ENCODE measurements around the gene ATP2C1.
A peak's percentile ranks its signal among the peaks of the same experiment; 100 is the strongest.

ATP2C1 gene

DNA sequence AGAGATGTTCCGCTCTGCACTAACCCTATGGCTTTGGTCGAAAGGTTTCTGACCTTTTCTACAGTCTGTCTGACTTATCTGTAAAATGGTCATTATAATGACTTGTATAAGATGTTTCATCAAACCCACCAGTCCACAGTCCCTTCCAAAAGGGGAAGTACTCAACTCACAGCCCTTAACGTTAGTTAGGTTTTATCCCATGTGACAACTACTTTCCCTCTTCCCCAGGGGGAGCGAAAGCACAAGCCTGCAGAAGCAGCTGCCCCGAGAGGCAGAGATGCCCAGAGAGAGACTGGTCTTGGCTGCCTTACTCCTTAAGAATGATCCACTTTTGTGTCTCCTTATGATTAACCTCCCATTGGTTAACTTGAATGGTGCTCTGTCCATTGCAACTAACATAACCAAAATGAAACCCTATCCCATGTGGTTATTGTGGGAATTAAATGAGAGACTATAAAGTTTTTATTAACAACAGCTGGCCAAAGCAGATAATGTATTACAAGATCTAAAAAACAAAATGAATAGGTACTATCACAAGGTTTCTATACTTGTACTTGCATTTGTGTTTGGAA is 126.3 kb downstream of the ATP2C1 start:
- TF ChIP-seq, protein P1, sequence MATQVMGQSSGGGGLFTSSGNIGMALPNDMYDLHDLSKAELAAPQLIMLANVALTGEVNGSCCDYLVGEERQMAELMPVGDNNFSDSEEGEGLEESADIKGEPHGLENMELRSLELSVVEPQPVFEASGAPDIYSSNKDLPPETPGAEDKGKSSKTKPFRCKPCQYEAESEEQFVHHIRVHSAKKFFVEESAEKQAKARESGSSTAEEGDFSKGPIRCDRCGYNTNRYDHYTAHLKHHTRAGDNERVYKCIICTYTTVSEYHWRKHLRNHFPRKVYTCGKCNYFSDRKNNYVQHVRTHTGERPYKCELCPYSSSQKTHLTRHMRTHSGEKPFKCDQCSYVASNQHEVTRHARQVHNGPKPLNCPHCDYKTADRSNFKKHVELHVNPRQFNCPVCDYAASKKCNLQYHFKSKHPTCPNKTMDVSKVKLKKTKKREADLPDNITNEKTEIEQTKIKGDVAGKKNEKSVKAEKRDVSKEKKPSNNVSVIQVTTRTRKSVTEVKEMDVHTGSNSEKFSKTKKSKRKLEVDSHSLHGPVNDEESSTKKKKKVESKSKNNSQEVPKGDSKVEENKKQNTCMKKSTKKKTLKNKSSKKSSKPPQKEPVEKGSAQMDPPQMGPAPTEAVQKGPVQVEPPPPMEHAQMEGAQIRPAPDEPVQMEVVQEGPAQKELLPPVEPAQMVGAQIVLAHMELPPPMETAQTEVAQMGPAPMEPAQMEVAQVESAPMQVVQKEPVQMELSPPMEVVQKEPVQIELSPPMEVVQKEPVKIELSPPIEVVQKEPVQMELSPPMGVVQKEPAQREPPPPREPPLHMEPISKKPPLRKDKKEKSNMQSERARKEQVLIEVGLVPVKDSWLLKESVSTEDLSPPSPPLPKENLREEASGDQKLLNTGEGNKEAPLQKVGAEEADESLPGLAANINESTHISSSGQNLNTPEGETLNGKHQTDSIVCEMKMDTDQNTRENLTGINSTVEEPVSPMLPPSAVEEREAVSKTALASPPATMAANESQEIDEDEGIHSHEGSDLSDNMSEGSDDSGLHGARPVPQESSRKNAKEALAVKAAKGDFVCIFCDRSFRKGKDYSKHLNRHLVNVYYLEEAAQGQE (IDR thresholded peaks at IDR 0.05; ENCODE audit: insufficient read depth in 1 of 2, low read depth in 2 of 2, low read length in 2 of 2): no peak
- TF ChIP-seq TAF1 (IDR thresholded peaks at IDR 0.05; ENCODE audit: borderline replicate concordance, insufficient read depth, low read length) (no peak), SIN3A (IDR thresholded peaks at IDR 0.05; ENCODE audit: borderline replicate concordance, insufficient read depth, low read length) (no peak), POLR2AphosphoS5 (IDR thresholded peaks at IDR 0.05; ENCODE audit: low read depth, low read length) (no peak), FOXP2 (optimal IDR thresholded peaks at IDR 0.05; ENCODE audit: borderline replicate concordance, extremely low read depth, extremely low read length, insufficient read depth) (no peak)

DNA sequence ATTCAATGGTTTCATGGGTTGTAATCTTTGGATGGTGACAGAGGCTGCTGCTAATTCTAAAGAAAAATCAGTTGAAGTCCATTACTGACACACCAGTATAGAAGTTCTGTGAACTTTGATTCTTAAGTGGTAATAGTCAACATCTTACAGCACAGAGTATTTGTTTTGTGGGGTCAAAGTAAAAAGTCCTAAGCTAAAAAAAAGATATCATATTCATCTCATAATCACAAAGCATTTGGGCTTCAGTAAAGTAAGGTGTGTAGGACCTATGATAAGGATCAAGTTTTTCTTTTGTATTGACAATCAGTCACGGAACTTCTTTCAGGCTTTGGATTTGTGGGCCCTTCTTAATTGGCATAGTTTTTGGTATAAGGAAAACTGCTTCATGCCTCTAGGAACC is 131.7 kb downstream of the ATP2C1 start:
- TF ChIP-seq SIN3A (IDR thresholded peaks at IDR 0.05; ENCODE audit: borderline replicate concordance, insufficient read depth, low read length) (no peak), TAF1 (IDR thresholded peaks at IDR 0.05; ENCODE audit: borderline replicate concordance, insufficient read depth, low read length) (no peak), POLR2AphosphoS5 (IDR thresholded peaks at IDR 0.05; ENCODE audit: low read depth, low read length) (no peak), FOXP2 (optimal IDR thresholded peaks at IDR 0.05; ENCODE audit: borderline replicate concordance, extremely low read depth, extremely low read length, insufficient read depth) (no peak)
- TF ChIP-seq, protein P1 (IDR thresholded peaks at IDR 0.05; ENCODE audit: insufficient read depth in 1 of 2, low read depth in 2 of 2, low read length in 2 of 2): no peak

DNA sequence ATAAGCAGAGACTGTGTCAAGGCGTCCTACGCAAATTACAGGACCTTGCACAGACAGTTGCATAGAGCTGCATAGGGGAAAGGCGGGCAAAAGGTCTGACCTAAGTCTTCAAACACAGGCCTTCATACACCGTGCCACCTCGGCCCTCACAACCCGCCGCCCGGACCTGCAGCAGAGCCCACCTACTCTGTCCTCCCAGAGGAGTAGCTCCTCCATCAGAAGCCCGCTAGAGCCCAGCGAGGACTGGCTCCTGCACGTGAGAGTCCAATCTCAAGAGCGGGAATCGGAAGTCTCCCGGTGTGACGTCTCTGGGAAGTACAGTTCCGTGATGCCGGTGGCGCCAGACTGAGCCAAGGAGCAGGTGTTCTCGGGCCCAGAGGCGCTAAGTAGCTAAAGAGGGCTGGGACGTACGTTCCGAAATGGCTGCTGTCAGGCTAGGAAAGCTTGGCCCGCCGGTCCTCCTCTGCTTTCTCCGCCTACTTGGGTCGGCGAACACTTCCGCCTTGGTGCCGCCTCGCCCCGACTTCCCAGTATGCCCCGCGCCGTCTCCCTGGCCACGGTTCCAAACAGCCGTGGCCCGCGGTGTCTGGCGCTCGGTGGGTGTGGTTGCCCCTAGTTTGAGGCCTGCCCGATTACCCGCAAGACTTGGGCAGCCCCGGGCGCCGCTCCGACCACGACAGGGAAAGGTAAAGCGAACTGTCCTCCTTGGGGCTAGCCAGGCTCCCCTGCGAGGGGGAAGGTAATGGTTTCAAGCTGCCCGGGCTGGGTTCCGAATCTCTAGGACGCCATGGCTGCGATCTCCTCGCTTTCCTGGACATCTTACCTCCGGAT is 132.7 kb downstream of the ATP2C1 start, which contains the start of the genes ASTE1 and NEK11:
ASTE1 (minus strand) TSS at position 505 of the 831 bp plus-strand sequence. CDS start 1,519 bp downstream, outside the sequence.
NEK11 (plus strand) TSS at position 557 of the 831 bp plus-strand sequence. CDS start 2,832 bp downstream, outside the sequence.
- TF ChIP-seq, protein P1 (IDR thresholded peaks at IDR 0.05; ENCODE audit: insufficient read depth in 1 of 2, low read depth in 2 of 2, low read length in 2 of 2): no peak
- peak; percentile 93; the same call in 1 of the 2 replicates for TF ChIP-seq SIN3A (IDR thresholded peaks at IDR 0.05; ENCODE audit: borderline replicate concordance, insufficient read depth, low read length)
- TF ChIP-seq FOXP2 (optimal IDR thresholded peaks at IDR 0.05; ENCODE audit: borderline replicate concordance, extremely low read depth, extremely low read length, insufficient read depth): peak; percentile 43
- no peak for TF ChIP-seq TAF1 (IDR thresholded peaks at IDR 0.05; ENCODE audit: borderline replicate concordance, insufficient read depth, low read length)
- no peak for TF ChIP-seq POLR2AphosphoS5 (IDR thresholded peaks at IDR 0.05; ENCODE audit: low read depth, low read length)

DNA sequence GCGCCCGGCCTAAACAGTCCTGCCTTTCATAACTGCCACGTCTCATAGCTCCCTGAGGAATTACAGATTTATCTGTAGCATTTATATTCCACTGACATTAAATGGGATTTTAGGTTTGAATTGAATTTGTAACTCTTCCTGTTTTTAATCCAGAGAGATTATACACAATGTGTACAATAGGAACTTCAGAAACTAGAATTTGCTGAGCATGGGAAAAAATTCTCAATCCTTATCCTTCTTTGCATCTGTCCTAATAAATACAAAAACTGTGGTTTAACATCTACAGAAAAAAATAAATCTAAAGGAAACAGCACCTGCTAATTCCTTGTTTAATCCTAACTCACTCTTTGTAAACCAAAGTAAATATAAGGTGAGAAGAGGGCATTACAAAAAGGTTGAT is 135.0 kb downstream of the ATP2C1 start:
- TF ChIP-seq, protein P1 (IDR thresholded peaks at IDR 0.05; ENCODE audit: insufficient read depth in 1 of 2, low read depth in 2 of 2, low read length in 2 of 2): no peak
- no peak for TF ChIP-seq SIN3A (IDR thresholded peaks at IDR 0.05; ENCODE audit: borderline replicate concordance, insufficient read depth, low read length)

Measured in PFSK-1 (cell line).